Endothelial cell of umbilical vein (primary cell): ENCODE data around the gene FATE1.

Source experiments
- EZH2 ChIP-seq: IDR thresholded peaks from 2 replicates; pipeline ENCODE4 v1.6.1; 2012; ENCODE audit warnings: borderline replicate concordance, low read depth, mild to moderate bottlenecking, moderate library complexity, low read length, inconsistent platforms; ENCODE audit not compliant: severe bottlenecking
- JUN ChIP-seq: IDR thresholded peaks from 2 replicates; pipeline ENCODE4 v1.6.1; 2011; ENCODE audit warnings: borderline replicate concordance, low read depth; ENCODE audit not compliant: insufficient read length, insufficient read depth
- MAX ChIP-seq: IDR thresholded peaks from 2 replicates; pipeline ENCODE4 v1.6.1; 2011; ENCODE audit not compliant: insufficient read depth, insufficient read length
- MYC ChIP-seq: IDR thresholded peaks from one replicate; pipeline ENCODE4 v1.6.1; 2011; ENCODE audit warnings: mild to moderate bottlenecking, low read depth, low read length
- POLR2A ChIP-seq: IDR thresholded peaks from 2 replicates; pipeline ENCODE4 v1.6.1; 2012; ENCODE audit warnings: low read depth, mild to moderate bottlenecking, control low read depth, low read length
- POLR2AphosphoS5 ChIP-seq: IDR thresholded peaks from 2 replicates; pipeline ENCODE4 v1.6.1; 2012; ENCODE audit warnings: low read depth, mild to moderate bottlenecking, control low read depth, low read length, moderate library complexity; ENCODE audit not compliant: insufficient read depth
- TF ChIP-seq, protein P1 (sequence below), 2 donors: IDR thresholded peaks; 1 replicate in 1 of 2; 2 replicates in 1 of 2; pipeline ENCODE4 v1.5.1; 2011; ENCODE audit warnings: low read length in 2 of 2, mild to moderate bottlenecking in 2 of 2, moderate library complexity in 2 of 2, control low read depth in 1 of 2, inconsistent platforms in 1 of 2, low read depth in 1 of 2; ENCODE audit not compliant: insufficient read depth in 1 of 2; ENCODE audit errors: extremely low read depth in 1 of 2

DNA sequence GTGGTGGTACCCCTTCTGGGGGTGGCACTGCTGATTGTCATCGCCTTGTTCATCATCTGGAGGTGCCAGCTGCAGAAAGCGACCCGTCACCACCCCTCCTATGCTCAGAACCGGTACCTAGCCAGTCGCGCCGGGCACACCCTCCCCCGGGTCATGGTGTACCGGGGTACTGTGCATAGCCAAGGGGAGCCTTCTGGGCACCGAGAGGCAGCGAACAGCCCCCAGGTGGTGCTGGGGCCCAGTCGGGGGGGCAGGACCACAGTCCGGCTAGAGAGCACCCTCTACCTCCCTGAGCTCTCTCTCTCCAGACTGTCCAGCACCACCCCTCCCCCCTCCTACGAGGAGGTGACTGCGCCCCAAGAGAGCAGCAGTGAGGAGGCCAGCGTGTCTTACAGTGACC, 15.3 kb upstream of the FATE1 start:
- TF ChIP-seq, protein P1, sequence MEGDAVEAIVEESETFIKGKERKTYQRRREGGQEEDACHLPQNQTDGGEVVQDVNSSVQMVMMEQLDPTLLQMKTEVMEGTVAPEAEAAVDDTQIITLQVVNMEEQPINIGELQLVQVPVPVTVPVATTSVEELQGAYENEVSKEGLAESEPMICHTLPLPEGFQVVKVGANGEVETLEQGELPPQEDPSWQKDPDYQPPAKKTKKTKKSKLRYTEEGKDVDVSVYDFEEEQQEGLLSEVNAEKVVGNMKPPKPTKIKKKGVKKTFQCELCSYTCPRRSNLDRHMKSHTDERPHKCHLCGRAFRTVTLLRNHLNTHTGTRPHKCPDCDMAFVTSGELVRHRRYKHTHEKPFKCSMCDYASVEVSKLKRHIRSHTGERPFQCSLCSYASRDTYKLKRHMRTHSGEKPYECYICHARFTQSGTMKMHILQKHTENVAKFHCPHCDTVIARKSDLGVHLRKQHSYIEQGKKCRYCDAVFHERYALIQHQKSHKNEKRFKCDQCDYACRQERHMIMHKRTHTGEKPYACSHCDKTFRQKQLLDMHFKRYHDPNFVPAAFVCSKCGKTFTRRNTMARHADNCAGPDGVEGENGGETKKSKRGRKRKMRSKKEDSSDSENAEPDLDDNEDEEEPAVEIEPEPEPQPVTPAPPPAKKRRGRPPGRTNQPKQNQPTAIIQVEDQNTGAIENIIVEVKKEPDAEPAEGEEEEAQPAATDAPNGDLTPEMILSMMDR (IDR thresholded peaks at IDR 0.05; ENCODE audit: extremely low read depth in 1 of 2, insufficient read depth in 1 of 2, low read depth in 1 of 2, low read length in 2 of 2) = no peak
- TF ChIP-seq POLR2A (no peak), MAX (no peak), EZH2 (no peak), JUN (no peak), POLR2AphosphoS5 (no peak), MYC (no peak)
